ENCODE results near the gene ARHGAP24. TPM values are rescaled to one million over a fixed set of nuclear protein-coding genes. Genes with fewer than 3 reads are reported as not detected.

Gene ARHGAP24
- total RNA-seq, 1 donor = 52.5 TPM

DNA sequence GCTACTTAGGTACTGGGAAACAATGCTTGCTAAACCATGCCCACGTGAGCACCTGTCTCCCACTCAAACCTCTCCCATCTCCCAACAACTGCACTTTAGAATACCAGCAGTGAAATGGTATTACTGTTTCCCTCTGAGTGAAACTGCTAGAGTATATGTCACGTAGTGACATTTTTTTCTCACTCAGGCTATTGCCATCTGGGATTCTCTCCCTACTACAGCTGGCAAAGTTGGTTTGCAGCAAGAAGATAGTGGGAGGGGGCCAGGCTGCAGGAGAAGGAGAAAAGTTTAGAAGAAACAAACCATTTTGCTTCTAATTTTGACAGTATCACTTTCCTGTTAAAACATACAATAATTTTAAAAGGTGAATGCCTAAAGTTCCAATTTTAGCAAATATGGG, 526.6 kb downstream of the ARHGAP24 start:
- H3K27ac ChIP-seq (ENCODE audit: low read depth, low read length) = no peak overlapping the region
- no peaks in the 10 kb centered on the region for H3K27me3 ChIP-seq (ENCODE audit: insufficient read depth, low read length)
- no peak overlapping the region for H3K4me2 ChIP-seq (ENCODE audit: insufficient read depth, low read length)
- H3K79me2 ChIP-seq (ENCODE audit: insufficient read depth, low read length) = no peaks in the 10 kb centered on the region
- H4K20me1 ChIP-seq (ENCODE audit: insufficient read depth, low read length) = no peaks in the 10 kb centered on the region
- no peaks in the 10 kb centered on the region for H3K9me3 ChIP-seq (ENCODE audit: low read depth, low read length)
- no peak overlapping the region for H2AFZ ChIP-seq (ENCODE audit: low read length)
- H3K4me3 ChIP-seq (ENCODE audit: insufficient read depth, low read length) = no peak overlapping the region
- no peaks in the 10 kb centered on the region for H3K36me3 ChIP-seq (ENCODE audit: insufficient read depth, low read length)
- H3K4me1 ChIP-seq (ENCODE audit: insufficient read depth, low read length) = no peaks in the 10 kb centered on the region
- DNase-seq (ENCODE audit: insufficient read length, low spot score, missing footprints) = no peak
- TF ChIP-seq, protein P1, sequence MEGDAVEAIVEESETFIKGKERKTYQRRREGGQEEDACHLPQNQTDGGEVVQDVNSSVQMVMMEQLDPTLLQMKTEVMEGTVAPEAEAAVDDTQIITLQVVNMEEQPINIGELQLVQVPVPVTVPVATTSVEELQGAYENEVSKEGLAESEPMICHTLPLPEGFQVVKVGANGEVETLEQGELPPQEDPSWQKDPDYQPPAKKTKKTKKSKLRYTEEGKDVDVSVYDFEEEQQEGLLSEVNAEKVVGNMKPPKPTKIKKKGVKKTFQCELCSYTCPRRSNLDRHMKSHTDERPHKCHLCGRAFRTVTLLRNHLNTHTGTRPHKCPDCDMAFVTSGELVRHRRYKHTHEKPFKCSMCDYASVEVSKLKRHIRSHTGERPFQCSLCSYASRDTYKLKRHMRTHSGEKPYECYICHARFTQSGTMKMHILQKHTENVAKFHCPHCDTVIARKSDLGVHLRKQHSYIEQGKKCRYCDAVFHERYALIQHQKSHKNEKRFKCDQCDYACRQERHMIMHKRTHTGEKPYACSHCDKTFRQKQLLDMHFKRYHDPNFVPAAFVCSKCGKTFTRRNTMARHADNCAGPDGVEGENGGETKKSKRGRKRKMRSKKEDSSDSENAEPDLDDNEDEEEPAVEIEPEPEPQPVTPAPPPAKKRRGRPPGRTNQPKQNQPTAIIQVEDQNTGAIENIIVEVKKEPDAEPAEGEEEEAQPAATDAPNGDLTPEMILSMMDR (IDR thresholded peaks at IDR 0.05; ENCODE audit: extremely low read depth, low read depth, low read length) = no peak

DNA sequence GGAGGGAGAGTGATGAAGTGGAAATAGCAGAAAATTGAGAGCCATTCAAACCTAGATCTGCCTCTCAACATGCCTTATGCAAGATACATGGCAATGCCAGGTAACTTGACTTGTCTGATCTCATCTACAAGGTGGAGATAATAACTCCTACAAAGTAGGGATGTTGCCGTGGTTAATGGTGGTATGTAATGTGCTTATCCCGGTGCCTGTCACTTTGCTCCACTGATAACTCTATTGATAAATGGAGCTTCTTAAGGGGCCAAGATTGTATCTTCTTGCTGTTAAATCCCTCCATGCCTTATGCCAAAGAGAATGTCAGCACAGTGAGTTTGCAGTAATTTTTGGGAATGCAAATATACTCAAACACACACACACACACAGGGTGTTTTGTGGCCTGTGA, 529.1 kb downstream of the ARHGAP24 start:
- H3K27ac ChIP-seq (ENCODE audit: low read depth, low read length) = no peak overlapping the region

DNA sequence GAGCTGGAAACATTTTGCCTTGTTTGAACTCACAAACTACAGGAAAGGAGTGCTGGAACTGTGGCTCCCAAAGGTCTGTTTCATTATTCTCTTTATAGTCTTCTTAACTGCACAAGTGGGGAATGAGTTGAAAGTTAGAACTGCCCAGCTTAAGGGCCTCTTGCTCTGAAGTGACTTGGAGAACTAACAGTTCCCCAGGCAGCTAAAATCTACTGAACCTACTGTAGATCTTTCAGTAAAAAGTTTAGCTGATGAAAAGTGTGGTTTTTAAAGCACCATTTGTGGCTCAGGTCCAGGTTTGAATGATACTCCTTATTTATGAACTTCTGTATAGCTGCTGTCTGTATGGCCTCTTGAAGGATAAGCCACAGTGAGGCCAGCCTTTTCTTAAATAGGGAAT, 531.1 kb downstream of the ARHGAP24 start:
- Histone ChIP-seq H3K4me3 (ENCODE audit: insufficient read depth, low read length) (no peak overlapping the region), H3K4me2 (ENCODE audit: insufficient read depth, low read length) (no peak overlapping the region), H3K27ac (ENCODE audit: low read depth, low read length) (no peak overlapping the region), H3K36me3 (ENCODE audit: insufficient read depth, low read length) (no peaks in the 10 kb centered on the region), H3K4me1 (ENCODE audit: insufficient read depth, low read length) (peaks cover 7% of the 10 kb centered on the region), H3K79me2 (ENCODE audit: insufficient read depth, low read length) (no peaks in the 10 kb centered on the region), H4K20me1 (ENCODE audit: insufficient read depth, low read length) (no peaks in the 10 kb centered on the region), H3K27me3 (ENCODE audit: insufficient read depth, low read length) (no peaks in the 10 kb centered on the region), H3K9me3 (ENCODE audit: low read depth, low read length) (no peaks in the 10 kb centered on the region), H2AFZ (ENCODE audit: low read length) (no peak overlapping the region)
- TF ChIP-seq, protein P1 (IDR thresholded peaks at IDR 0.05; ENCODE audit: extremely low read depth, low read depth, low read length) = no peak
- DNase-seq (ENCODE audit: insufficient read length, low spot score, missing footprints) = no peak

More for the DNA sequence above, 529.1 kb downstream of the ARHGAP24 start:
- DNase-seq (ENCODE audit: insufficient read length, low spot score, missing footprints) = no peak
- TF ChIP-seq, protein P1 (IDR thresholded peaks at IDR 0.05; ENCODE audit: extremely low read depth, low read depth, low read length) = no peak
- Histone ChIP-seq H3K4me3 (ENCODE audit: insufficient read depth, low read length) (no peak overlapping the region), H3K79me2 (ENCODE audit: insufficient read depth, low read length) (no peaks in the 10 kb centered on the region), H3K4me1 (ENCODE audit: insufficient read depth, low read length) (no peaks in the 10 kb centered on the region), H3K4me2 (ENCODE audit: insufficient read depth, low read length) (no peak overlapping the region), H3K27me3 (ENCODE audit: insufficient read depth, low read length) (no peaks in the 10 kb centered on the region), H3K36me3 (ENCODE audit: insufficient read depth, low read length) (no peaks in the 10 kb centered on the region), H4K20me1 (ENCODE audit: insufficient read depth, low read length) (no peaks in the 10 kb centered on the region), H2AFZ (ENCODE audit: low read length) (no peak overlapping the region), H3K9me3 (ENCODE audit: low read depth, low read length) (no peaks in the 10 kb centered on the region)

DNA sequence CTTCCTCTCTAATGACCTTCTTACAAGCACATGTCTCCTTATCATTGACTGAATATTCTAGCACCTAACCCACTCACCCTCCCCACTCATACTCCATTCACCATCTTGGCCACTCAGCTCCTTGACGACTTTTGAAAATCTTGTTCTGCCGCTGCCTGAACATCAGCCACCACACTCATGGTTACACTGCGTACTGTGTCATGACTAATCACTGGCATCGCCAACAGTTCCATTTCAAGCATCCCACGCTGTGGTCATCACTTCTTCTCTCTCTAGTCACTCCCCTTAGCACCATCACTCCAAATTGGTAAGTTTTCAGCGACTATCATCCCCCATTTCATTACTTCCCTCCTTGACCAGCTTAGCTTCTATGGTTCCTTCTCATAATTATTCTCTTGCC, 532.1 kb downstream of the ARHGAP24 start:
- H3K4me1 ChIP-seq (ENCODE audit: insufficient read depth, low read length) = peaks cover 17% of the 10 kb centered on the region
- H3K79me2 ChIP-seq (ENCODE audit: insufficient read depth, low read length) = no peaks in the 10 kb centered on the region
- no peak for DNase-seq (ENCODE audit: insufficient read length, low spot score, missing footprints)
- no peaks in the 10 kb centered on the region for H3K36me3 ChIP-seq (ENCODE audit: insufficient read depth, low read length)
- TF ChIP-seq, protein P1 (IDR thresholded peaks at IDR 0.05; ENCODE audit: extremely low read depth, low read depth, low read length) = no peak
- H3K4me3 ChIP-seq (ENCODE audit: insufficient read depth, low read length) = no peak overlapping the region
- no peak overlapping the region for H3K4me2 ChIP-seq (ENCODE audit: insufficient read depth, low read length)
- H3K27ac ChIP-seq (ENCODE audit: low read depth, low read length) = no peak overlapping the region
- no peaks in the 10 kb centered on the region for H3K27me3 ChIP-seq (ENCODE audit: insufficient read depth, low read length)
- no peaks in the 10 kb centered on the region for H3K9me3 ChIP-seq (ENCODE audit: low read depth, low read length)
- no peaks in the 10 kb centered on the region for H4K20me1 ChIP-seq (ENCODE audit: insufficient read depth, low read length)
- H2AFZ ChIP-seq (ENCODE audit: low read length) = no peak overlapping the region
